GM23338 (cell line): ENCODE measurements around the gene SPNS1.

Source experiments
- CTCF ChIP-seq, 2 experiments: fragments of 200-600 bp in 1 of 2; sonication (generic) in 1 of 2; conservative IDR thresholded peaks; 2 replicates each; pipeline versions ENCODE4 v1.5.1 to v1.6.1; 2016 to 2017; ENCODE audit warnings: antibody characterized with exemption in 2 of 2, low read depth in 2 of 2, mild to moderate bottlenecking in 2 of 2, moderate library complexity in 1 of 2
- ETS1 ChIP-seq: IDR thresholded peaks from 2 replicates; pipeline ENCODE4 v1.6.1; 2016; ENCODE audit warnings: antibody characterized with exemption
- POLR2AphosphoS5 ChIP-seq: IDR thresholded peaks from 2 replicates; pipeline ENCODE4 v1.6.1; 2016; ENCODE audit warnings: antibody characterized with exemption, low read depth

GRCh38 chr16:28992496-28992895 is 17.9 kb downstream of the SPNS1 start:
- no peak for TF ChIP-seq CTCF (conservative IDR thresholded peaks at IDR 0.05; ENCODE audit: low read depth in 2 of 2)
- no peak for TF ChIP-seq ETS1
- TF ChIP-seq POLR2AphosphoS5 = no peak
